NCI-H128 (cell line): Measurements from ENCODE around the gene CDHR2.

Experiments used
- DNase-seq: peaks from one replicate; lab custom pipeline; 2025; ENCODE audit not compliant: unreplicated experiment; lab: John Stamatoyannopoulos, UW

Gene CDHR2

DNA sequence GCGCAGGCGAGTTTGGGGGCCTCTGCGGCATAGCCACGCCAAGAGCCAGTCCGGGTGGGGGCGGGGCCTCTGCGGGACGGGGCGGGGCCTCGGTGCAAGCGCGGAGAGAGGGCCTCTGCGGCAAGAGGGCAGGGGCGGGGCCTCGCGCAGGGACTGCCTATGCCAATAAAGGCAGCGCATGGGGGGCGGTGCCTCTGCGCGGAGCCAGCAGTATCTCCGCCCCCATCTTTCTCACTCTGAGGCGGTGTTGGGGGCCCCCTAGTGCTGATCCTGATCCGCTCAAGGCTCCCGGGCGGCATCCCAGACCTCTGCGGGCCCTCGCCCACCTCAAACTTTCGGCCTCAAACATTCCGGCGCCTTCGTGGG lies 70.0 kb downstream of the CDHR2 start:
- no peak for DNase-seq

DNA sequence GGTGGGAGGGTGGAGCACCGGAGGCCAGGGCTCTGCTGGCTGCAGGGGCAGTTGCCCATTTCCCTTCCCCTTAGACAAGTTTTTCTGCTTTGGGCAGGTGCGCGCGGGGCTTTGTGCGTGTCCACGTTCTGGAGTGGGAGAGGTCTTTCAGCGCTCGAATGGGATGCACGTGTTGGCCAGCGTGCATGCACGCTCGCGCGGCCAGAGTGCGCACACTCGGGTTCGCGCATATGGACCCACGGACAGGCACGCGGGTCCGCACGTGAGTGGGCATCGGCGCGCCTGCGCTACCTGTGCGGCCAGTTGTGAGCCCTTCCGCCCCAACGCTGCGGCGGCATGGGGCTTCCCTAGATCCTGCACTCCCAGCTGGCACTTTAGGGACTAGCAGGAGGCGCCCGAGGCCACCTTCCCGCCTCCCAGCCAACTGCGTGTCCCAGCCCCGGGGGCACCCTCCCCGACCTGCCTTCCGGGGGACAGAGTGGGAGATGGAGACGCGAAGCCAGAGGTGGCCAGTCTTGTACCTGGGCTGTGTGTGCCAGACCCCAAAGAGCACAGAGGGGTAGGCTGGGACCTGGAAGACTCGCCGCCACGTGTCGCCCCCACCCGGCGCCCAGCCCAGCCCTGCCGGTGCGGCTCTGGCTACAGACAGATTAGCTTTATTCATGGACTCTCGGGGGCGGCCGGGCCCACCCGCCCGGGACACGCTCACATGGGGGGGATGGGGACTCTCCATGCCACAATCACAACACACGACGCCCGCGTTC lies 70.6 kb downstream of the CDHR2 start:
- DNase-seq, result no peak

GRCh38 chr5:176620333-176620981 lies 71.3 kb downstream of the CDHR2 start:
- no peak for DNase-seq

GRCh38 chr5:176621661-176622079 lies 72.5 kb downstream of the CDHR2 start:
- DNase-seq, result no peak

DNA sequence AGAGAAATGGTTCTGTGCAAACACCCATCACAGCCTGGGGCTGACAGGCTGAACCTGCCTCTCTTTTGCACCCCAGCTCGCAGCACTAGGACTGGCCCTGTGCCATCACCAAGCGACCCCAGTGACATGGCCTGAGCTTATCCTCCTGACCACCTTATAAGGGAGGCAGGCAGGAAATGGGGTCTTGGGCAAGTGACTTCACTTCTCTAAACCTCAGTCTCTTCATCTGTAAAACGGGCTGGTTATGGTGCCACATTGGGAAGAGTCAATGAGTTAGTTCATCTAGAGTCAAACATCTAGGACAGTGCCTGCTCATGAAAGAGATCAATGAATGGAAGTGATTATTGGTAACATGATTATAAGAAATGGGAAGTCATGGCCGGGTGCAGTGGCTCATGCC lies 75.0 kb downstream of the CDHR2 start:
- DNase-seq, result no peak

GRCh38 chr5:176624938-176625337 lies 75.8 kb downstream of the CDHR2 start:
- no peak for DNase-seq

- DNase-seq, result no peak
Measured at GRCh38 chr5:176625512-176625911, 76.4 kb downstream of the CDHR2 start.

DNA sequence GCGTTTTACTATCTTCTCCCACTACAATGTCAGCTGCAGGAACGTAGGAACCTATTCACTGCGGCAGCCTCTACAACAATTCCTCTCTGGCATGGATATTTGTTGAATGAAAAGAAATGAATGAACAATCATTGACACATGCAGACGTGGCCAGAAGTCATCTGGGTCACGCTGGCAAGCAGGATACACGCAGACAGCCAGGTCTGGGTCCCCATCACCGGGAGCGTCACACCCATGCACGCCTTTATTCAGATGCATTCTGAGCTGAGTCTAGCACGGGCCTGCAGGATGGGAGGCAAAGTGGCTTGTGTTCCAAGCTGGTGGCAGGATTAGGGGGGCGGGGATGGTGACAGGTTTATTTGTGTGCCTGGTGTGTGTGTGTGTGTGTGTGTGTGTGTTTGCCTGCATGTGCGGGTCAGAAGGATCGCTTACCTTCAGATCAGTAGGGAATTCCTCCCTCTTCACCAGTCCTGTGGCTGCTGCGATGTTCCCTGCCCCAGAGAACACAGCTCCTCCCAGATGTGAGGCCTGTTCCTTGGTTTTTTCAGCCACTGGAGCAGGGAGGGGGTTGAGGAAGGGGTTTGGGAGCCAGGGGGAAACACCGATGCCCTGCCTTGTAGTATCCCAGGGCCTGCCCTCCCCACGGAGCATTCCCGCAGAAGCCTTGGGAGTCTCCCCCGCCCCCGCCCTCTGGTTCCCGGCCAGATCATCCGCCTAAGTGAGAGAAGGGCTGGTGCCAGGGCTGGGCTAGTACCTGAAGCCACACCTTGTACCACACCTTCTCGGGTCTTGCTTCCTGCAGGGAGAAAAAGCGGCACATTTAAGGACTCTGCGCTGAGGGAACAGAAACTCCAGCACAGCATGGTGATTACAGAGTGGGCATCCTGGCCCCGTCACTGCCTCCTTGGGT lies 77.1 kb downstream of the CDHR2 start:
- no peak for DNase-seq

GRCh38 chr5:176626876-176627236 lies 77.7 kb downstream of the CDHR2 start:
- DNase-seq, result no peak

DNA sequence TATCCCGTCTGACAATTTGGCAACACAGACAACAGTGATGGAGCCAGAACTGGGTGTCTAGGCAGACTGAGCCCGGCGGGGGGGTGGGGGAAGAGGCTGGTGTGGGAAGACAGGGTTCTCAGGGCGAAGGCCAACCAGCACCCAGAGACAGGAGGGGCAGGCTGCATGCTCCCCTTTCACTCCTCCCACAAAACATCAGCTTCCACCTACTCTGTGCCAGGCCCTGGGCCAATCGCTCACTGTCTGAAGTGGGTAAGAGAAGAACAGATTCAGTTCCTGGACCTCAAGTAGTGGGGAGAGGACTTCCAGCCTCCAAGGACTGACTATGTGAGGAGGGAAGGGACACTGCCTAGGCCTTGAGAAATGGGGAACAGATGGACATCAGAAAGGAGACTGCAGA lies 78.4 kb downstream of the CDHR2 start:
- no peak for DNase-seq

DNA sequence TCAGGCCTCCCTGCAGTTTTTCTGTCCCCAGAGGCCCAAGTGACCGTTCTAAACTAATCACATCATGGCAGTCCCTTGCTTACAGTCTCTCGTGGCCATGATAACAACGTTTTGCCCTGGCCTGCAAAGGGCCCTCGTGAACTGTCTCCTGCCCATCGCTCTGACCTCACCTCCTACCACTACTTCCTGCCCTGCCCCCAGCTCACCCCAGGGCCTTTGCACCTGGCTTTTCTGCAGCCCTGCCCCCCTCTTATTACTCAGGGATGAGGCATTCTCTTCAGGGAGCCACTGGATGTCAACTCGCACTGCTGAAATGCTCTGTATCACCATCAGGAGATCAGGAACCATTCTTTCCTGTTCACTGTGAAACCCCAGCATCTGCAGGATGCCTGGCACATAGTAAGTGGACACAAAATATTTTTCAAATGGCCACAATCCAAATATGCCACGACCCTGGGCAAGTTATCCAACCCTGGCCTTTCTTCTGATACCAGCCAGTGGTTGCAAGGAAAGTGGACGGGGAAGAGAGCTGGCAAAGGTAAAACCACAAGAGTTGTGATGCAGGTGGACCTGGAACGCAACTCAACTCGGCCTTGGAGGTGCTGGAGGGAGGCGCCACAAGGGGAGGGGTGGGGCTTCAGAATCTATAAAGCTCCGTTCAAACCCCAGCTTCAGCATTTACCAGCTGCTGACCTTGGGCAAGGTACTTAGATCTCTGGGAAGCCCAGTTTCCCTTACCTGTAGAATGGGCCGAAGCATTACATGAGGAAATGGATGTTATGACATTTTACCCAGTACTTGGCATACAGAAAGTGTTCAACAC lies 79.5 kb downstream of the CDHR2 start:
- no peak for DNase-seq

GRCh38 chr5:176629317-176629852 lies 80.2 kb downstream of the CDHR2 start:
- DNase-seq, result no peak

- peak; percentile 40 for DNase-seq
Measured at GRCh38 chr5:176629853-176630680, 80.9 kb downstream of the CDHR2 start, which contains the start of the genes EIF4E1B and SNCB. EIF4E1B (plus strand) TSS chr5:176630675; CDS start chr5:176642788, 12,113 bp downstream. SNCB (minus strand) TSS chr5:176630534; CDS start chr5:176629654, 880 bp downstream.

GRCh38 chr5:176630681-176631222 lies 81.6 kb downstream of the CDHR2 start:
- DNase-seq, result no peak

GRCh38 chr5:176631383-176632200 lies 82.5 kb downstream of the CDHR2 start:
- no peak for DNase-seq

DNA sequence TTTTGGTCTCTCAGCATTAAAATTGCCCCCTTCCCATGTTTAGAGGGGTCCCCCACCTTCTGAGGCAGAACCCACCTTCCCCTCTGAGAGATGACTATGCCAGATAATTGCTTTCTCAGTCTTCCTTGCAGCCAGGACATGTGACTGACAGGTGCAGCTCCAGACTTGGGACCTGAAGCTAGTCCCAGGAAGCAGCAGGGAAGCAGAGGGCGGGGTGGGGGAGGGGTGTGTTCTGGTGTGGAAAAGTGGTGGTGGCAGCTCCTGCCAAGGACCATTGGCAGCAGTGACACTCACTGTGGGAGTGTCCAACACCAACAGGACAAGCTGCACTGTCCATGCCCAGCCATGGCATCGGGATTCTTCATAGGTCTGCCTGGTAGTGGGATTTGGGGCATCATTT lies 83.6 kb downstream of the CDHR2 start:
- no peak for DNase-seq

DNA sequence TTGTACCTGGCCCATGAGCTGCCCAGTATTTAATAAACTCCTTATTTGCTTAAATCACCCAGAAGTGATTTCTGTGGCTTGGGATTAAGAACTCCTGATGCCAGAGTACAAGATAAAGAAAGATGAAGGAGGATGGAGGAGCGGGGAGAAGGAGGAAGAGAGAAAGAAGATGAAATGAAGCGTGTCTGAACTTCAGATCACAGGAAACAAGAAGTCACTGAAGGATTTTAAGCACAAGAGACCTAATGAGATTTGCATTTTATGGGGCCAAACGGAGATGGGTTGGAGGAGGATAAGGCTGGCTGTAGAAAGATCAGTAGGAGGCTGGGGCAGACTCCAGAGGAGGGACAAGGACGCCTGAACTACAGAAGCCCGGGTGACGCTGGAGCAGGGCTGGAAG lies 84.5 kb downstream of the CDHR2 start:
- DNase-seq, result no peak

DNA sequence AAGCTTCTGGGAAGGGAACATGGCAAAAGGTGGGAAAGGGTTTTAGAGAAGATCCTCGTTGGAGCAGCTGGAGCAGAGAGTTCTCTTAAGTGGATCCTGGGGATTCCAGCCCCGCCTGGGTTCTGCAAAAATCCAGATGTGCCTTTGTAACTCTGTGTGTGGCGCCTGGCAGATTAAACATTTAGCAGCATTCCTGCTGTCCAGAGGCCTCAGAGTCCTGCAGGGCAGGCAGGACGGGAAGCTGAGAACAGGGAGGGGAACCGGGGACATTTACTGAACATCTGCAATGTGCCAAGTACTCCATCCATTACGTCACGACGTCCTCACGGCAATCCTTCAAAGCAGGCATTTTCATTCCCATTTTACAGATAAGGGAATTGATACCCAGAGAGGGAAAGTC lies 87.3 kb downstream of the CDHR2 start:
- DNase-seq, result no peak
